Trophoblast cell (in vitro differentiated cells and primary cell): ENCODE data around the gene NTM.

ENCODE experiments used
- DNase-seq, 2 donors: peaks; one replicate each; pipeline ENCODE4 v3.0.0-alpha.2; 2016
- H2AFZ ChIP-seq: 2 replicates; pipeline ENCODE4 v1.6.1; 2013; ENCODE audit warnings: low read length, moderate library complexity, mild to moderate bottlenecking; ENCODE audit not compliant: insufficient read depth, poor library complexity
- H2AK5ac ChIP-seq: 2 replicates; pipeline ENCODE4 v1.6.1; 2013; ENCODE audit warnings: mild to moderate bottlenecking, low read length
- H2BK120ac ChIP-seq: 2 replicates; pipeline ENCODE4 v1.6.1; 2013; ENCODE audit warnings: low read length, mild to moderate bottlenecking, moderate library complexity; ENCODE audit not compliant: insufficient read depth, poor library complexity
- H2BK12ac ChIP-seq: 2 replicates; pipeline ENCODE4 v1.6.1; 2013; ENCODE audit warnings: mild to moderate bottlenecking, low read length, moderate library complexity
- H2BK5ac ChIP-seq: 2 replicates; pipeline ENCODE4 v1.6.1; 2013; ENCODE audit warnings: low read length, low read depth, moderate library complexity, mild to moderate bottlenecking; ENCODE audit not compliant: poor library complexity
- H3K14ac ChIP-seq: 2 replicates; pipeline ENCODE4 v1.6.1; 2013; ENCODE audit warnings: mild to moderate bottlenecking, low read length
- H3K18ac ChIP-seq: 2 replicates; pipeline ENCODE4 v1.6.1; 2013; ENCODE audit warnings: mild to moderate bottlenecking, low read length
- H3K23ac ChIP-seq: 2 replicates; pipeline ENCODE4 v1.6.1; 2013; ENCODE audit warnings: low read length
- H3K27ac ChIP-seq: 2 replicates; pipeline ENCODE4 v1.5.1; 2013; ENCODE audit warnings: low read depth, mild to moderate bottlenecking, inconsistent platforms, low read length, moderate library complexity
- H3K27me3 ChIP-seq: 2 replicates; pipeline ENCODE4 v1.6.1; 2013; ENCODE audit warnings: inconsistent platforms, mild to moderate bottlenecking, low read length, moderate library complexity; ENCODE audit not compliant: insufficient read depth
- H3K36me3 ChIP-seq, 2 experiments: 1 replicate in 1 of 2; 2 replicates in 1 of 2; pipeline ENCODE4 v1.6.1; 2013; ENCODE audit warnings: low read length in 2 of 2, mild to moderate bottlenecking in 2 of 2, moderate library complexity in 1 of 2; ENCODE audit not compliant: insufficient read depth in 2 of 2, control insufficient read depth in 1 of 2
- H3K4ac ChIP-seq: 2 replicates; pipeline ENCODE4 v1.6.1; 2013; ENCODE audit warnings: low read depth, mild to moderate bottlenecking, low read length, moderate library complexity
- H3K4me1 ChIP-seq, 2 experiments: 1 replicate in 1 of 2; 2 replicates in 1 of 2; pipeline ENCODE4 v1.6.1; 2013; ENCODE audit warnings: low read length in 2 of 2, mild to moderate bottlenecking in 2 of 2, moderate library complexity in 1 of 2; ENCODE audit not compliant: insufficient read depth in 2 of 2, control insufficient read depth in 1 of 2
- H3K4me2 ChIP-seq: 2 replicates; pipeline ENCODE4 v1.6.1; 2013; ENCODE audit warnings: inconsistent platforms, mild to moderate bottlenecking, low read length, moderate library complexity
- H3K4me3 ChIP-seq: 2 replicates; pipeline ENCODE4 v1.5.1; 2013; ENCODE audit warnings: mild to moderate bottlenecking, low read depth, low read length, inconsistent platforms
- H3K79me1 ChIP-seq: one replicate; pipeline ENCODE4 v1.6.1; 2013; ENCODE audit warnings: low read length
- H3K79me2 ChIP-seq: 2 replicates; pipeline ENCODE4 v1.6.1; 2013; ENCODE audit warnings: low read length, mild to moderate bottlenecking; ENCODE audit not compliant: control insufficient read depth, insufficient read depth, poor library complexity
- H3K9ac ChIP-seq: 2 replicates; pipeline ENCODE4 v1.6.1; 2013; ENCODE audit warnings: mild to moderate bottlenecking, low read length
- H3K9me3 ChIP-seq: 2 replicates; pipeline ENCODE4 v1.6.1; 2013; ENCODE audit warnings: low read depth, mild to moderate bottlenecking, control low read depth, inconsistent platforms, low read length; ENCODE audit not compliant: insufficient read depth
- H4K12ac ChIP-seq: 2 replicates; pipeline ENCODE4 v1.6.1; 2013; ENCODE audit warnings: low read depth, mild to moderate bottlenecking, low read length, moderate library complexity
- H4K8ac ChIP-seq: 2 replicates; pipeline ENCODE4 v1.6.1; 2013; ENCODE audit warnings: low read depth, mild to moderate bottlenecking, low read length, moderate library complexity
- H4K91ac ChIP-seq: one replicate; pipeline ENCODE4 v1.6.1; 2013; ENCODE audit warnings: low read depth, mild to moderate bottlenecking, low read length, moderate library complexity
- WGBS: extraction: QIAGEN DNeasy Blood & Tissue Kit; methylation state at CpG from one replicate; pipeline ENCODE4 v1.1.7; 2013; ENCODE audit warnings: missing lambda C conversion rate; ENCODE audit not compliant: insufficient read length, insufficient coverage; ENCODE audit errors: extremely low coverage; 5-methylcytosine and 5-hydroxymethylcytosine counted together

The NTM gene

GRCh38 chr11:131955904-131956303 lies 585.5 kb downstream of the NTM start:
- no peak overlapping the region for H3K27ac ChIP-seq
- no peak overlapping the region for H2BK12ac ChIP-seq
- H3K4me3 ChIP-seq = no peak overlapping the region
- H3K4ac ChIP-seq = no peak overlapping the region
- no peak overlapping the region for H2AK5ac ChIP-seq
- no peaks in the 10 kb centered on the region for H3K79me2 ChIP-seq
- H2BK5ac ChIP-seq = no peak overlapping the region
- H4K8ac ChIP-seq = no peak overlapping the region
- H4K12ac ChIP-seq = no peak overlapping the region
- no peaks in the 10 kb centered on the region for H3K9me3 ChIP-seq
- no peak overlapping the region for H3K4me2 ChIP-seq
- H3K79me1 ChIP-seq = no peaks in the 10 kb centered on the region
- H3K4me1 ChIP-seq = no peaks in the 10 kb centered on the region
- H3K27me3 ChIP-seq = no peaks in the 10 kb centered on the region
- no peak overlapping the region for H2BK120ac ChIP-seq
- no peak overlapping the region for H4K91ac ChIP-seq
- no peak for DNase-seq
- no peak overlapping the region for H3K23ac ChIP-seq
- H3K9ac ChIP-seq = no peak overlapping the region
- H3K36me3 ChIP-seq = no peaks in the 10 kb centered on the region
- no peak overlapping the region for H3K14ac ChIP-seq
- H2AFZ ChIP-seq = no peak overlapping the region
- no peak overlapping the region for H3K18ac ChIP-seq
- WGBS = no CpG with 5 or more reads among the region's 6 CpGs

- H4K91ac ChIP-seq = no peak overlapping the region
- H3K9me3 ChIP-seq = no peaks in the 10 kb centered on the region
- WGBS = no CpG with 5 or more reads among the region's 2 CpGs
- H3K79me1 ChIP-seq = no peaks in the 10 kb centered on the region
- H3K79me2 ChIP-seq = no peaks in the 10 kb centered on the region
- H3K27ac ChIP-seq = no peak overlapping the region
- no peak overlapping the region for H4K12ac ChIP-seq
- no peaks in the 10 kb centered on the region for H3K27me3 ChIP-seq
- DNase-seq = no peak
- H2AK5ac ChIP-seq = no peak overlapping the region
- H4K8ac ChIP-seq = no peak overlapping the region
- no peak overlapping the region for H3K18ac ChIP-seq
- no peak overlapping the region for H2BK5ac ChIP-seq
- no peak overlapping the region for H3K4me3 ChIP-seq
- H3K4ac ChIP-seq = no peak overlapping the region
- H3K4me1 ChIP-seq = no peaks in the 10 kb centered on the region
- H3K9ac ChIP-seq = no peak overlapping the region
- H3K14ac ChIP-seq = no peak overlapping the region
- H3K4me2 ChIP-seq = no peak overlapping the region
- H2BK12ac ChIP-seq = no peak overlapping the region
- H3K23ac ChIP-seq = no peak overlapping the region
- H2BK120ac ChIP-seq = no peak overlapping the region
- no peaks in the 10 kb centered on the region for H3K36me3 ChIP-seq
- no peak overlapping the region for H2AFZ ChIP-seq
Observed at GRCh38 chr11:131957201-131957600, 586.8 kb downstream of the NTM start.

GRCh38 chr11:131957875-131958274 lies 587.5 kb downstream of the NTM start:
- Histone ChIP-seq H4K91ac (no peak overlapping the region), H2BK12ac (no peak overlapping the region), H3K79me1 (no peaks in the 10 kb centered on the region), H3K9me3 (no peaks in the 10 kb centered on the region), H3K9ac (no peak overlapping the region), H4K8ac (no peak overlapping the region), H2BK5ac (no peak overlapping the region), H3K4me1 (no peaks in the 10 kb centered on the region), H3K4me3 (no peak overlapping the region), H2BK120ac (no peak overlapping the region), H3K14ac (no peak overlapping the region), H3K27me3 (no peaks in the 10 kb centered on the region), H3K4me2 (no peak overlapping the region), H4K12ac (no peak overlapping the region), H3K4ac (no peak overlapping the region), H3K79me2 (no peaks in the 10 kb centered on the region), H2AFZ (no peak overlapping the region), H3K23ac (no peak overlapping the region), H3K18ac (no peak overlapping the region), H2AK5ac (no peak overlapping the region), H3K27ac (no peak overlapping the region), H3K36me3 (no peaks in the 10 kb centered on the region)
- no CpG with 5 or more reads among the region's 6 CpGs for WGBS
- DNase-seq = no peak

- H3K4ac ChIP-seq = no peak overlapping the region
- no CpG with 5 or more reads among the region's 7 CpGs for WGBS
Observed at GRCh38 chr11:131962818-131963217, 592.4 kb downstream of the NTM start.

More at GRCh38 chr11:131962818-131963217, 592.4 kb downstream of the NTM start:
- no peak overlapping the region for H3K18ac ChIP-seq
- no peak overlapping the region for H2BK12ac ChIP-seq
- no peak overlapping the region for H4K8ac ChIP-seq
- no peak overlapping the region for H2AK5ac ChIP-seq
- H3K4me1 ChIP-seq = no peaks in the 10 kb centered on the region
- no peak for DNase-seq
- no peak overlapping the region for H3K27ac ChIP-seq
- no peak overlapping the region for H3K4me2 ChIP-seq
- H3K79me1 ChIP-seq = no peaks in the 10 kb centered on the region
- no peak overlapping the region for H3K9ac ChIP-seq
- H2BK120ac ChIP-seq = no peak overlapping the region
- H3K14ac ChIP-seq = no peak overlapping the region
- H3K4me3 ChIP-seq = no peak overlapping the region
- H4K12ac ChIP-seq = no peak overlapping the region
- H4K91ac ChIP-seq = no peak overlapping the region
- no peaks in the 10 kb centered on the region for H3K27me3 ChIP-seq
- no peak overlapping the region for H2AFZ ChIP-seq
- H3K23ac ChIP-seq = no peak overlapping the region
- no peaks in the 10 kb centered on the region for H3K9me3 ChIP-seq
- no peak overlapping the region for H2BK5ac ChIP-seq
- no peaks in the 10 kb centered on the region for H3K79me2 ChIP-seq
- no peaks in the 10 kb centered on the region for H3K36me3 ChIP-seq
